Small intestine (tissue), 7 donors: ENCODE measurements around the gene TMBIM4. TPM values are rescaled to one million over a fixed set of nuclear protein-coding genes. Genes with fewer than 3 reads are reported as not detected.
A peak's percentile ranks its signal among the peaks of the same experiment; 100 is the strongest.
"Not testable (repeated sequence)": the region's sequence is repeated elsewhere in the genome, so short reads cannot be mapped to it uniquely, and the experiment has no call there.

Experiments
- DNase-seq, 2 donors: peaks; one replicate each; pipeline versions ENCODE4 v3.0.0 to v3.0.0-alpha.2; 2013
- FAIRE-seq: peaks from 2 replicates; lab custom pipeline; 2012; peaks lifted over from hg19 to GRCh38; lab: Jason Lieb, UNC
- H3K27ac ChIP-seq, 3 donors: one replicate each; pipeline ENCODE4 v1.5.1; 2013; ENCODE audit warnings: low read length in 2 of 3, mild to moderate bottlenecking in 2 of 3, control low read depth in 1 of 3, inconsistent platforms in 1 of 3, low read depth in 1 of 3, moderate library complexity in 1 of 3
- H3K27me3 ChIP-seq, 3 donors: one replicate each; pipeline ENCODE4 v1.6.1; 2013; ENCODE audit warnings: low read length in 3 of 3, inconsistent platforms in 1 of 3; ENCODE audit not compliant: control insufficient read depth in 3 of 3, insufficient read depth in 3 of 3
- H3K36me3 ChIP-seq, 3 donors: one replicate each; pipeline ENCODE4 v1.6.1; 2013; ENCODE audit warnings: low read length in 3 of 3, inconsistent platforms in 1 of 3, low read depth in 1 of 3, mild to moderate bottlenecking in 1 of 3, moderate library complexity in 1 of 3; ENCODE audit not compliant: control insufficient read depth in 3 of 3, insufficient read depth in 2 of 3
- H3K4me1 ChIP-seq, 3 donors: one replicate each; pipeline ENCODE4 v1.6.1; 2013; ENCODE audit warnings: low read length in 2 of 3, inconsistent platforms in 1 of 3, low read depth in 1 of 3, mild to moderate bottlenecking in 1 of 3, moderate library complexity in 1 of 3; ENCODE audit not compliant: control insufficient read depth in 3 of 3, insufficient read depth in 2 of 3
- H3K4me3 ChIP-seq, 3 donors: one replicate each; pipeline ENCODE4 v1.5.1; 2013; ENCODE audit warnings: low read length in 3 of 3, control low read depth in 1 of 3, inconsistent platforms in 1 of 3, low read depth in 1 of 3, mild to moderate bottlenecking in 1 of 3, moderate library complexity in 1 of 3
- H3K9me3 ChIP-seq, 2 donors: one replicate each; pipeline ENCODE4 v1.6.1; 2013; ENCODE audit warnings: low read depth in 1 of 2, low read length in 1 of 2; ENCODE audit not compliant: control insufficient read depth in 2 of 2, insufficient read depth in 1 of 2
- WGBS, 3 donors: extraction: QIAGEN DNeasy Blood & Tissue Kit; methylation state at CpG; one replicate each; pipeline ENCODE4 v1.1.7; 2013; 5-methylcytosine and 5-hydroxymethylcytosine counted together
- polyA plus RNA-seq, 4 donors: library from polyadenylated mRNA; stranded (reverse) in 3 of 4; unstranded in 1 of 4; fragments of 200-250 nt in 3 of 4; fragments of 120-200 nt in 1 of 4; gene quantifications; one replicate each; pipeline versions ENCODE4 v1.2.1 to v1.2.3, GENCODE V29; 2013
- donor health status: healthy with polysubstance abuse.
- donor health status: control.
- donor health status: control.
- donor health status: Bipolar disorder and iron deficiency.
- donor health status: healthy.

TMBIM4 gene
- polyA plus RNA-seq, 4 donors: 45.7 to 165 (median 101) TPM

GRCh38 chr12:66189889-66190288 lies 20.1 kb upstream of the TMBIM4 start:
- FAIRE-seq (no peak), DNase-seq (no peak)
- H3K27ac ChIP-seq: no peak overlapping the region
- H3K4me1 ChIP-seq: peaks cover 0 to 4% (median 0%) of the 10 kb centered on the region in 3 donors
- H3K27me3 ChIP-seq: peaks cover 5 to 43% (median 8%) of the 10 kb centered on the region in 3 donors
- no peaks in the 10 kb centered on the region for H3K36me3 ChIP-seq
- 65 to 88% (median 86%) methylated on average over 6 of the region's 6 CpGs for WGBS, 3 donors
- peak overlapping the region in 2 of 3 donors; percentile 28 to 45 for H3K4me3 ChIP-seq
- peaks cover 0 to 5% of the 10 kb centered on the region in 2 donors for H3K9me3 ChIP-seq

- Histone ChIP-seq H3K36me3 (no peaks in the 10 kb centered on the region), H3K4me1 (peaks cover 0 to 4% (median 0%) of the 10 kb centered on the region in 3 donors), H3K9me3 (peaks cover 0 to 5% of the 10 kb centered on the region in 2 donors), H3K4me3 (peak overlapping the region; percentile 28 to 45 (median 41)), H3K27ac (peak overlapping the region in 2 of 3 donors; percentile 43 to 94), H3K27me3 (peaks cover 5 to 43% (median 8%) of the 10 kb centered on the region in 3 donors)
- DNase-seq (no peak), FAIRE-seq (no peak)
- WGBS, 3 donors: 17 to 27% (median 27%) methylated on average over 18 of the region's 18 CpGs
Measured at GRCh38 chr12:66189486-66189843, 19.7 kb upstream of the TMBIM4 start.

- FAIRE-seq (no peak), DNase-seq (peak; percentile 56 to 76)
- H3K9me3 ChIP-seq: peaks cover 0 to 5% of the 10 kb centered on the region in 2 donors
- H3K4me3 ChIP-seq: peak within 1 kb of the TSS; percentile 41 to 45 (median 42)
- H3K4me1 ChIP-seq: peaks cover 0 to 4% (median 0%) of the 10 kb centered on the region in 3 donors
- peaks cover 5 to 41% (median 8%) of the 10 kb centered on the region in 3 donors for H3K27me3 ChIP-seq
- H3K27ac ChIP-seq: peak within 1 kb of the TSS in 2 of 3 donors; percentile 63 to 94
- H3K36me3 ChIP-seq: no peaks in the 10 kb centered on the region
- WGBS, 3 donors: 17 to 22% (median 22%) methylated on average over 75 to 82 of the region's 82 CpGs
Measured at GRCh38 chr12:66188584-66189485, 19.0 kb upstream of the TMBIM4 start, which contains the start of gene IRAK3. IRAK3 (plus strand) TSS chr12:66189214; CDS start chr12:66189300, 86 bp downstream.

GRCh38 chr12:66187821-66188220 lies 18.0 kb upstream of the TMBIM4 start:
- Histone ChIP-seq H3K9me3 (peaks cover 0 to 5% of the 10 kb centered on the region in 2 donors), H3K4me1 (peaks cover 0 to 4% (median 0%) of the 10 kb centered on the region in 3 donors), H3K27ac (no peak overlapping the region), H3K4me3 (no peak overlapping the region), H3K27me3 (peaks cover 5 to 39% (median 11%) of the 10 kb centered on the region in 3 donors), H3K36me3 (no peaks in the 10 kb centered on the region)
- 83 to 91% (median 88%) methylated on average over 4 of the region's 4 CpGs for WGBS, 3 donors
- DNase-seq (no peak), FAIRE-seq (no peak)

- no peak for FAIRE-seq
- no peak overlapping the region for H3K27ac ChIP-seq
- DNase-seq: no peak
- H3K36me3 ChIP-seq: no peaks in the 10 kb centered on the region
- H3K4me3 ChIP-seq: no peak overlapping the region
- WGBS, 3 donors: 73 to 76% (median 75%) methylated on average over 2 of the region's 2 CpGs
- peaks cover 0 to 5% of the 10 kb centered on the region in 2 donors for H3K9me3 ChIP-seq
- peaks cover 5 to 41% (median 11%) of the 10 kb centered on the region in 3 donors for H3K27me3 ChIP-seq
- peaks cover 0 to 4% (median 0%) of the 10 kb centered on the region in 3 donors for H3K4me1 ChIP-seq
Measured at GRCh38 chr12:66187036-66187435, 17.2 kb upstream of the TMBIM4 start.

- peaks cover 4 to 23% (median 11%) of the 10 kb centered on the region in 3 donors for H3K27me3 ChIP-seq
- not testable (repeated sequence) for H3K4me1 ChIP-seq, DNase-seq, H3K4me3 ChIP-seq, H3K9me3 ChIP-seq, H3K27ac ChIP-seq, H3K36me3 ChIP-seq, FAIRE-seq
- 86 to 97% (median 94%) methylated on average over 1 to 2 of the region's 3 CpGs for WGBS, 3 donors
Measured at GRCh38 chr12:66184822-66185221, 15.0 kb upstream of the TMBIM4 start.

- no peaks in the 10 kb centered on the region for H3K4me1 ChIP-seq
- H3K36me3 ChIP-seq: no peaks in the 10 kb centered on the region
- FAIRE-seq (no peak), DNase-seq (no peak)
- 74 to 85% (median 79%) methylated on average over 3 of the region's 3 CpGs for WGBS, 3 donors
- H3K9me3 ChIP-seq: no peaks in the 10 kb centered on the region
- H3K27me3 ChIP-seq: peaks cover 0 to 12% (median 6%) of the 10 kb centered on the region in 3 donors
- H3K4me3 ChIP-seq: no peak overlapping the region
- H3K27ac ChIP-seq: no peak overlapping the region
Measured at GRCh38 chr12:66182956-66183355, 13.2 kb upstream of the TMBIM4 start.

- Histone ChIP-seq H3K9me3 (peaks cover 0 to 3% of the 10 kb centered on the region in 2 donors), H3K4me1 (no peaks in the 10 kb centered on the region), H3K27ac (no peak overlapping the region), H3K4me3 (no peak overlapping the region), H3K27me3 (peaks cover 0 to 9% (median 0%) of the 10 kb centered on the region in 3 donors), H3K36me3 (no peaks in the 10 kb centered on the region)
- 16 to 33% (median 26%) methylated on average over 1 of the region's 1 CpG for WGBS, 3 donors
- FAIRE-seq (no peak), DNase-seq (peak in 1 of 2 donors; percentile 6)
Measured at GRCh38 chr12:66176105-66176900, 6.5 kb upstream of the TMBIM4 start.
